Measurements from ENCODE around the gene CRIP2.

CRIP2 gene

GRCh38 chr14:105488781-105489541 lies 14.3 kb downstream of the CRIP2 start:
- Histone ChIP-seq H3K4me3 (ENCODE audit: insufficient read depth, low read depth, low read length) (peak overlapping the region; percentile 62), H3K9me3 (ENCODE audit: control insufficient read depth, low read length) (no peaks in the 10 kb centered on the region), H3K27ac (ENCODE audit: insufficient read depth, low read depth, low read length, poor library complexity, severe bottlenecking) (peak overlapping the region; percentile 92), H3K4me1 (ENCODE audit: control insufficient read depth, insufficient read depth, low read length) (peaks cover 51% of the 10 kb centered on the region), H3K27me3 (ENCODE audit: control insufficient read depth, insufficient read depth, low read length, poor library complexity, severe bottlenecking) (peaks cover 35% of the 10 kb centered on the region), H3K36me3 (ENCODE audit: control insufficient read depth, insufficient read depth, low read length) (no peaks in the 10 kb centered on the region)
- WGBS, 2 experiments, result 69 to 70% methylated on average over 20 of the region's 20 CpGs

GRCh38 chr14:105489542-105490266 lies 15.1 kb downstream of the CRIP2 start:
- Histone ChIP-seq H3K27me3 (ENCODE audit: control insufficient read depth, insufficient read depth, low read length, poor library complexity, severe bottlenecking) (peaks cover 34% of the 10 kb centered on the region), H3K36me3 (ENCODE audit: control insufficient read depth, insufficient read depth, low read length) (no peaks in the 10 kb centered on the region), H3K4me3 (ENCODE audit: insufficient read depth, low read depth, low read length) (peak overlapping the region; percentile 62), H3K9me3 (ENCODE audit: control insufficient read depth, low read length) (no peaks in the 10 kb centered on the region), H3K4me1 (ENCODE audit: control insufficient read depth, insufficient read depth, low read length) (peaks cover 44% of the 10 kb centered on the region), H3K27ac (ENCODE audit: insufficient read depth, low read depth, low read length, poor library complexity, severe bottlenecking) (peak overlapping the region; percentile 92)
- WGBS, 2 experiments, result 2 to 3% methylated on average over 44 of the region's 44 CpGs

GRCh38 chr14:105490267-105490571 lies 15.6 kb downstream of the CRIP2 start:
- Histone ChIP-seq H3K27me3 (ENCODE audit: control insufficient read depth, insufficient read depth, low read length, poor library complexity, severe bottlenecking) (peaks cover 28% of the 10 kb centered on the region), H3K36me3 (ENCODE audit: control insufficient read depth, insufficient read depth, low read length) (no peaks in the 10 kb centered on the region), H3K4me3 (ENCODE audit: insufficient read depth, low read depth, low read length) (peak overlapping the region; percentile 62), H3K27ac (ENCODE audit: insufficient read depth, low read depth, low read length, poor library complexity, severe bottlenecking) (peak overlapping the region; percentile 92), H3K4me1 (ENCODE audit: control insufficient read depth, insufficient read depth, low read length) (peaks cover 42% of the 10 kb centered on the region), H3K9me3 (ENCODE audit: control insufficient read depth, low read length) (no peaks in the 10 kb centered on the region)
- WGBS, 2 experiments, result 1 to 2% methylated on average over 33 of the region's 33 CpGs

GRCh38 chr14:105490572-105491365 lies 16.1 kb downstream of the CRIP2 start, which contains the start of gene TEDC1:
Gene TEDC1 (plus strand): TSS chr14:105491246. CDS start chr14:105491376, 130 bp downstream.
- Histone ChIP-seq H3K9me3 (ENCODE audit: control insufficient read depth, low read length) (no peaks in the 10 kb centered on the region), H3K4me1 (ENCODE audit: control insufficient read depth, insufficient read depth, low read length) (peaks cover 38% of the 10 kb centered on the region), H3K27ac (ENCODE audit: insufficient read depth, low read depth, low read length, poor library complexity, severe bottlenecking) (peak within 1 kb of the TSS; percentile 92), H3K27me3 (ENCODE audit: control insufficient read depth, insufficient read depth, low read length, poor library complexity, severe bottlenecking) (peaks cover 23% of the 10 kb centered on the region), H3K4me3 (ENCODE audit: insufficient read depth, low read depth, low read length) (peak within 1 kb of the TSS; percentile 62), H3K36me3 (ENCODE audit: control insufficient read depth, insufficient read depth, low read length) (no peaks in the 10 kb centered on the region)
- 1 to 2% methylated on average over 94 of the region's 94 CpGs for WGBS, 2 experiments

GRCh38 chr14:105491366-105491973 lies 16.8 kb downstream of the CRIP2 start:
- peak overlapping the region; percentile 76 for H3K27ac ChIP-seq (ENCODE audit: insufficient read depth, low read depth, low read length, poor library complexity, severe bottlenecking)

GRCh38 chr14:105492031-105492970 lies 17.7 kb downstream of the CRIP2 start:
- Histone ChIP-seq H3K27me3 (ENCODE audit: control insufficient read depth, insufficient read depth, low read length, poor library complexity, severe bottlenecking) (peaks cover 8% of the 10 kb centered on the region), H3K4me1 (ENCODE audit: control insufficient read depth, insufficient read depth, low read length) (peaks cover 23% of the 10 kb centered on the region)
- 95% methylated on average over 24 of the region's 24 CpGs for WGBS, 2 experiments

More at GRCh38 chr14:105491366-105491973, 16.8 kb downstream of the CRIP2 start:
- WGBS, 2 experiments, result 5% methylated on average over 53 of the region's 53 CpGs
- H3K9me3 ChIP-seq (ENCODE audit: control insufficient read depth, low read length), result no peaks in the 10 kb centered on the region
- peak overlapping the region; percentile 62 for H3K4me3 ChIP-seq (ENCODE audit: insufficient read depth, low read depth, low read length)
- peaks cover 16% of the 10 kb centered on the region for H3K27me3 ChIP-seq (ENCODE audit: control insufficient read depth, insufficient read depth, low read length, poor library complexity, severe bottlenecking)
- H3K4me1 ChIP-seq (ENCODE audit: control insufficient read depth, insufficient read depth, low read length), result peaks cover 31% of the 10 kb centered on the region
- H3K36me3 ChIP-seq (ENCODE audit: control insufficient read depth, insufficient read depth, low read length), result no peaks in the 10 kb centered on the region

GRCh38 chr14:105492971-105493871 lies 18.6 kb downstream of the CRIP2 start:
- WGBS, 2 experiments, result 91 to 92% methylated on average over 20 of the region's 20 CpGs
- no peak overlapping the region for H3K4me3 ChIP-seq (ENCODE audit: insufficient read depth, low read depth, low read length)
- H3K27ac ChIP-seq (ENCODE audit: insufficient read depth, low read depth, low read length, poor library complexity, severe bottlenecking), result no peak overlapping the region
- H3K27me3 ChIP-seq (ENCODE audit: control insufficient read depth, insufficient read depth, low read length, poor library complexity, severe bottlenecking), result no peaks in the 10 kb centered on the region
- H3K9me3 ChIP-seq (ENCODE audit: control insufficient read depth, low read length), result no peaks in the 10 kb centered on the region
- H3K4me1 ChIP-seq (ENCODE audit: control insufficient read depth, insufficient read depth, low read length), result peaks cover 15% of the 10 kb centered on the region
- H3K36me3 ChIP-seq (ENCODE audit: control insufficient read depth, insufficient read depth, low read length), result no peaks in the 10 kb centered on the region

More at GRCh38 chr14:105492031-105492970, 17.7 kb downstream of the CRIP2 start:
- H3K27ac ChIP-seq (ENCODE audit: insufficient read depth, low read depth, low read length, poor library complexity, severe bottlenecking), result no peak overlapping the region
- H3K9me3 ChIP-seq (ENCODE audit: control insufficient read depth, low read length), result no peaks in the 10 kb centered on the region
- no peaks in the 10 kb centered on the region for H3K36me3 ChIP-seq (ENCODE audit: control insufficient read depth, insufficient read depth, low read length)
- peak overlapping the region; percentile 62 for H3K4me3 ChIP-seq (ENCODE audit: insufficient read depth, low read depth, low read length)

GRCh38 chr14:105493921-105494605 lies 19.4 kb downstream of the CRIP2 start:
- 91 to 95% methylated on average over 14 to 16 of the region's 16 CpGs for WGBS, 2 experiments

More at GRCh38 chr14:105493921-105494605, 19.4 kb downstream of the CRIP2 start:
- Histone ChIP-seq H3K4me3 (ENCODE audit: insufficient read depth, low read depth, low read length) (no peak overlapping the region), H3K27ac (ENCODE audit: insufficient read depth, low read depth, low read length, poor library complexity, severe bottlenecking) (no peak overlapping the region), H3K4me1 (ENCODE audit: control insufficient read depth, insufficient read depth, low read length) (peaks cover 12% of the 10 kb centered on the region), H3K27me3 (ENCODE audit: control insufficient read depth, insufficient read depth, low read length, poor library complexity, severe bottlenecking) (no peaks in the 10 kb centered on the region), H3K9me3 (ENCODE audit: control insufficient read depth, low read length) (no peaks in the 10 kb centered on the region), H3K36me3 (ENCODE audit: control insufficient read depth, insufficient read depth, low read length) (no peaks in the 10 kb centered on the region)
